T1000 (cell line): Measurements from ENCODE around the gene BSND.

Experiments used
- DNase-seq: peaks from one replicate; lab custom pipeline; 2025; ENCODE audit warnings: mixed read lengths; lab: John Stamatoyannopoulos, UW

The BSND gene

DNA sequence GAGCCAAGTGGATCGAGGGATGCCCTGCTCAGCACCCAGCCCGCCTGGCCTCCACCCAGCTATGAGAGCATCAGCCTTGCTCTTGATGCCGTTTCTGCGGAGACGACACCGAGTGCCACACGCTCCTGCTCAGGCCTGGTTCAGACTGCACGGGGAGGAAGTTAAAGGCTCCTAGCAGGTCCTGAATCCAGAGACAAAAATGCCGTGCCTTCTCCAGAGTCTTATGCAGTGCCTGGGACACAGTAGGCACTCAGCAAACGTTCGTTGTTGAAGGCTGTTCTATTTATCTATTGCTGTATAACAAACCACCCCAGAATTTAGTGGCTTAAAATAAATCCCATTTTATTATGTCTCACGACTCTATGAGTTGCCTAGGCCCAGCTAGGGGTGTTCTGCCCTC is 6.8 kb upstream of the BSND start:
- no peak for DNase-seq

DNA sequence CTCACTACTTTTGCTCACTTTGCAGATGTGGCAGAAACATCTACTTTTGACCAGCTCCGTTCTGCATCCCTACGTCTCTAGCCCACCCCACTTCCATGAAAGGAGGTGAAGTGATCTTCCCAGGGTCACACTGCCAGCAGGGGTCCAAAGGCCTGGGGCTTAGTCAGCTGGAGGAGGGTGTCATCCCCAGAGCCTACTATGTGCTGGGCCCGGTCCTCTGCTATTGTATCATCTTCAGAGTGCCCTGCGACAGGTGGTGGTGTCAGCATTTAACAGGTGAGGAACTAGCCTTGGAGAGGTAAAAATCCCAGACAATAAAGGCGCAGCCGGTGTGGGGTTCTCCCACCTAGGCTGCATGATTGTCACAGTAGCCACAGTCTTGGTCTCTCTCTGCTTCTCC is 5.6 kb upstream of the BSND start:
- DNase-seq: no peak

DNA sequence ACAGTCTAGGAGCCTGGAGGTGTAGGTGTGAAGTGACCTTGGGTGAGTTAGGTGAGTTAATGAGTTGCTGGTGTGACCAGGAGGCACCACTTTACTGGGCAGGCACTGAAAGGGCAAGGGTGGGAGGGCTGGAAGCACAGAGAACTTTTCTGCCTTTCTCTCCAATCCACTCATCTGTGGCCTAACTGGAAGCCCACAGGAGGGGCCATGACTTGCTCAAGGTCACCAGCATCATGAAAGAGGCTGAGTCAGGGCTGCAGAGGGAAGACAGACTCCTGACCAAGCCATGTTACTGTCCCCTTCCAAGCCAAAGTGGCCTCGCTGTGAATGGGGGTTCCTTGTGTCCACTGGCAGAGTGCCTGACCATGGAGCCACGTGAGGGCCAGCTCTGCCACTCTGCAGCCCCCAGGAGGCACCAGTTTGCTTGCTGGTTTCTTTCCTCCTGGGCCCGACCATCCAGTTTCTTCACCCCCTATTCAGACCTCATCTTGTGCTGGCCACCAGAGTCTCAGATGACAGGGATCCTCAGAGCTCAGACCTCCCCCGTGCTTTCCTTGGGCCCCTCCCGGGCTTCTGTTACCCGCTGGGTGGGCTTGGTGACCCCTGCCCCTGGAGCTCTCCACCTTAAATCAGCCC is 4.3 kb upstream of the BSND start:
- no peak for DNase-seq

DNA sequence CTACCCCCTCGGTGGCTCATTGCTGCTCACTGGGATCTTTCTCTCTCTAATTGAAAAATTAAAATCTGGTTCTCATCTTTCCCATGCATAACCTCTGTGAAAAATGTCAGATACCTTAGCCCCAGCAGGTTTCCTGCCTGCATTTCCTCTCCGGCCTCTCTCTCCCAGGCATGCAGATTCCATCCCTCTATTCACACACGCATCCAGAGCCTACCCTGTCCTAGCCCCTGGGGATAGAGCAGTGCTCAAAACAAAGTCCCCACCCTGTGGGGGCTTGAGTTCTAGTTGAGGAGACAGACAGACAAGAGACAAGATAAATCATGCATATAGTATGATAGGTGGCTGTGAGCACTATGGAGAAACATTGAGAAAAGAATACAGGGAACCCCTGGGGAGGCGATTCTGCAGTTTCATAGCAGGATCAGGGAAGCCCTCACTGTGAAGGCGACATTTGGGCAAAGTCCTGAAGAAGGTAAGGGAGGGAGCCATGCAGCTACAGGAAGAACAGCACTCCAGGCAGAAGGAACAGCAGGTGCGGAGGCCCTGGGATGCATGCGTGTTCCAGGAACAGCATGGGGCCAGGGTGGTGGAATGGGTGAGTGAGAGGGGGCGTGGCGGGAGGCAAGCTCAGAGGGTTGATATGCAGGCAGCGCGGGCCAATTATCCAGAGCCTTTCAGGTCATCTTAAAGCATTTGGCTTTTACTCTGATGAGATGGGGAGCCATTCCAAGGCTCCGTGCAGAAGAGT is 3.5 kb upstream of the BSND start:
- no peak for DNase-seq

DNA sequence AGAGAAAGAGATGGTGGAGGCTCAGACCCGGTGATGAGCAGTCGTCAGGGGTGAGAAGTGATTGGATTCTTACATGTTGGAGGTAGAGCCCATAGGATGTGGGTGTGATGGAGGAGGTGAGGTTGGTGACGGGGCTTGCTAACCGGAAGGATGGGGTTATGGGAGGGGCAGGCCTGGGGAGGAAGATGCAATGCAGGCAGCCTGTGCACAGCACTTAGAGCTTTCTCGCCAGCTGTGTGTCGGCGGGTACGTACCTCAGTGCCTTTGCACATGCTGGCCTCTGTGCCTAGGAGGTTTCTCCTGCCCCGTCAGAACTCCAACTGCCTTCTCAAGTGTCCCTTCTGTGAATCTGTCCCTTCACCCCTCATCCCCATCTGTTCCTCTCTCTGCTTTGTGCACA is 2.9 kb upstream of the BSND start:
- DNase-seq: no peak

DNA sequence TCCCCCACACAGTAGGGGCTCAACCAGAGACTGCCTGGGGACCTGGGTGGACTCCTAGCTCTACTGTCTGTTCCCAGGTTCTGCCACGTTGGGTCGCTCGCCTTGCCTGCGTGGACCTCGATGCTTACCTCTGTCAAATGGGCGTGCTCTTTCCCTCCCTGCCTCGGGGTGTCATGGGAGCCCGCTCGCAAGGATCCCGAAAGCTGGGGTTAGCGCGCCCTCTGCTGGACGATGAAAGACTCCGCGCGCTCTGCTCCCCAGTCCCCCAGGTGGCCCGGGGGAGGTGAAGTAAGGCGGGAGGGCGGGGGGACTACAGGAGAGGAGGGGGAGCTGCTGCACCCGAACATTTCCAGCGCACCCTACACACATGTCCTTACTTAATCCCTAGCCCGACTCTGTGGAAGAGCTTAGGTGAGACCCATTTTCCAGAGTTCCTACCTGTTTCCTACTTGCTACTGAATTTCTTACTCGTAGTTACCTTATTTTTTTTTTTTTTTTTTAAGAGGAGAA is 2.3 kb upstream of the BSND start:
- peak; percentile 52 for DNase-seq

DNA sequence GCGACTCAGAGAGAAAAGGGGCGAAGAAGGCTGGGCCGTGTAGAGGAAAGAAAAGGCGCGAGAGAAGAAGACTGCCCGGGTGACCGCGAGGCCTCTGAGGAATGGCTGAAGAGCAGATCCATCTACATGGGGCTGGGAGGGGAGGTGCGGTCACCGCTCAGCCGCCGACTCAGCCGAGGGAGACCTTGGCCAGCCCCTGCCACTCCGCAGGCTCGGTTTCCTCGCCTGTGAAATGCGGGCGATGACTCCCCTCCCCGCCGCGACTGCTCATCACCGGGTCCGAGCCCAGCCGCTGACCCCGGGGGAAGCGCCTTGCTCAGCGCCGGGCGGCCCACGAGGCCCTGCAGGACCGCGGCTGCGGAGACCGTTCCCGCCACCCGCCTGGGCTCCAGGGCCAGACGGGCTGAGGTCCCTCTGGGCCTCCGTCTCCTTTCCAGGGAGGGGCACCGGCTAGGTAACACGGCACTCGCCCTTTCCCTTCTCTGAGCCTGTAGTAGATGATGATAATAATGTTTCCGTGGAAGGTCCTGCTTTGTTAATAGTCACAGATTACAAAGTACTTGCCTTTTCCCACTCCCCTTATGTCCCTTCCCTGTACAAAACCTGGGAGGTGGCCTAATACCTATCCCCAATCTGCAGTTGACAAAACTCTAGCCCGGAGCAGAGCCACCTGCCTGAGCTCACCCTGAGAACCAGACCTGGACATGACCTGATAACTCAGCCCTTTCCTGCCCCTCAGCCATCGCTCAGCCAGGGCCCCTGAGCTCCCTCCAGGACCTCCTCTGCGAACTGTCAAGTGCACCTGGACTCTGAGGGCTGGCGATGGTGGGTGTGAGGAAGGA is 1.6 kb upstream of the BSND start:
- no peak for DNase-seq

DNA sequence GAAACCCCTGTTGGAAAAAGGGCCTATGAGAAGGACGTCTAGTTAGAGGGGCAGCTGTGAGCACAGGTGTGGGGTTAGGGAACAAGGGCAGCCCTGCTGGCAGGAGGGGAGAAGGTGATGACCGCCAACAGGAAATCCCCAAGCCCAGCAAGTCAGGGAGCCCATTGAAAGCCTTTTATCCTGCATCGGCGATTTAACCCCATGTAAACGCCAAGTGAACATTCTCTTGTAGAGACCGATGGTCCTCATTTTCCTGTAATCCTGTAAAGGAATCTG is 1.1 kb upstream of the BSND start:
- no peak for DNase-seq

DNA sequence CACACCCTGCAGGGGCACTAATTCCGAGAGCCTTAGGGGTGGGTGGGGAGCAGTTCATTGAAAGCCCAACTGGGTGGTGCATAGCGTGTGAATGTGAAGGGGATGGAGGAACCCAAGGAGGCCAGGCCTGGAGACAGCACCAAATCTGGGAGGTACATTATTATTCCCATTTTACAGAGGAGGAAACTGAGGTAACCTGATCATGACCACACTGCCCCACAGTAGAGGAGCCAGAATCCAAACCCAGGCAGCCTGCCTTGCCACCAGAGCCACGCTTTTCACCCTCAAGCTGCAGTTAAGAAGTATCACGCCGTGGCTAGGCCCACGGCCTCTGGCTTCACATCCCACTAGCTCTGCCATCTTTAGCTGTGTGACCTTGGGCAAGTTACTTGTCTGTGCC is 633 bp upstream of the BSND start:
- DNase-seq: no peak

DNA sequence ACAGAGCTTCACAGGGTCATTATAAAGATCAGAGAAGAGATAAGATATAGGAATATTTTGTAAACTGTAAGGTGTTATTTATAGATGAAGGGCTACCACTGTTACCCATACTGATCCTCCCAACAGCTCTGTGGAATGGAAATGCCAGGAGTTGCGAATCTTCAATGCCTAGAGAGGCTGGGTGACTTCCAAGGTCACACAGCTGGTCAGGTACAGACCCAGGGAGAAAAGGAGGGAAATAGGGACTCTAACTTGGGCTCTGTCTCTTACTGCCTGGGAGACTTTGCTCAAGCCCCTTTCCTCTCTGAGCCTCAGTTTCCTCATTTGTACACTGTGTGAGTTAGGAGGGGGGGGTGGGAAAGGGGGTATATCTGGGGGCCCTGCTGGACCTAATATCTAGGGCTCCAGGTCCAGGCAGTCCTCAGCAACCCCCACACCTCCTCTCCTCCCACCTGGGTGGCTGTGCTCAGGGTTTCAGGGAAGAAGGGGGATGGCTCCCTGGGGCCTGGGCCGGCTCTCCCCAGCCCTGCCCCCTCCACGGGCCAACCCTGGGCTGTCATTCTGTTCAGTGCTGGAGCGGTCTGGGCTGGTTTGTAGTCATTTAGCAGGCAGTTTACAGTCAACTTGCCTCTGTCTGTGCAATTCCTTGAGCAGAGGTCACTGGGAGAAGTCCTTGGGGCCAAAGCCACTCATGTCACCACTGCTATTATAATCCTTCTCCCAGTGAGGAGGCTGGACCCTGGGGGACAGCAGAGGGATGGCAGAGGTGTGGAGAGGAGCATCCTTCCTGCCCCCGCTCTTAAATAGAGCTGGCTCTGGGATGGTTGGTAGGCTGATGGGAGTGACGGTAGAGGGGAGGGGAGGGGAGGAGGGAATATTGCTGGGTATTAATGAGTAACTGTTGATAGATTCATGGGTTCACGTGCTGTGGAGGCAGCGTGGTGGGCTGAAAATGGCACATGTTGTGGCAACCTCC is 1.7 kb downstream of the BSND start:
- DNase-seq: no peak

DNA sequence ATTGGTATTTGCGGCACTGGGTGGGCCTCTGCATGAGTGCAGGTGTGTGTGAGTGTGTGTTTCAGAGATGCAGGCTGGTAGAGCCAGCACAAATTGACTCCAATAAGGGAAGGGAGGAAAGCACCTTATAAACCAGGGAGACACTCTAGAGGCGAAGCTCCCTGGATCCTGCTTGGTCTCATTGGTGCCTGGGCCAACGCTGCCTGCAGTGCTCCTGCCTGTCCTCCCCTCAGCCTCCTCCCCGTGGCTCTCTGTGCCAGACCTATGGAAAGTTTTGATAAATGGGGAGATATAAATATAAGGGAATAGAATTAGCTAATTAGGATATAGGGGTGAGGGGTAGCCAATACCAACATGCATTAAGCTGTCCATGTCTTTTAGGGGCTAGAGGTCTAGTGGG is 2.6 kb downstream of the BSND start:
- DNase-seq: no peak

DNA sequence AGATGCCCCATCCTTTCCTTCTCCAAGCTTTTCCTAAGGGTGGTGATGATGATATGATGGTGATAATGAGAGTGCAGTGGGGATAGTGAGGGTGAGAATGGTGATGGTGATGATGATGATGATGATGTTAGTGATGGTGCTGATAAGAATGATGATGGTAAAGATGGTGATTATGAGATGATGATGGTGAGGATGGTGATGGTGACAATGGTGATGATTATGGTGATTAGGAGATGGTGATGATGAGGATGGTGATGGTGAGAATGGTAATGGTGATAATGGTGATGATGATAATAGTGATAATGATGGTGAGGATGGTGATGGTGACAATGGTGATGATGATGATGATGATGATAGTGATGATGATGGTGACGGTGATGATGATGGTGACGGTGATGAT is 4.0 kb downstream of the BSND start:
- no peak for DNase-seq

DNA sequence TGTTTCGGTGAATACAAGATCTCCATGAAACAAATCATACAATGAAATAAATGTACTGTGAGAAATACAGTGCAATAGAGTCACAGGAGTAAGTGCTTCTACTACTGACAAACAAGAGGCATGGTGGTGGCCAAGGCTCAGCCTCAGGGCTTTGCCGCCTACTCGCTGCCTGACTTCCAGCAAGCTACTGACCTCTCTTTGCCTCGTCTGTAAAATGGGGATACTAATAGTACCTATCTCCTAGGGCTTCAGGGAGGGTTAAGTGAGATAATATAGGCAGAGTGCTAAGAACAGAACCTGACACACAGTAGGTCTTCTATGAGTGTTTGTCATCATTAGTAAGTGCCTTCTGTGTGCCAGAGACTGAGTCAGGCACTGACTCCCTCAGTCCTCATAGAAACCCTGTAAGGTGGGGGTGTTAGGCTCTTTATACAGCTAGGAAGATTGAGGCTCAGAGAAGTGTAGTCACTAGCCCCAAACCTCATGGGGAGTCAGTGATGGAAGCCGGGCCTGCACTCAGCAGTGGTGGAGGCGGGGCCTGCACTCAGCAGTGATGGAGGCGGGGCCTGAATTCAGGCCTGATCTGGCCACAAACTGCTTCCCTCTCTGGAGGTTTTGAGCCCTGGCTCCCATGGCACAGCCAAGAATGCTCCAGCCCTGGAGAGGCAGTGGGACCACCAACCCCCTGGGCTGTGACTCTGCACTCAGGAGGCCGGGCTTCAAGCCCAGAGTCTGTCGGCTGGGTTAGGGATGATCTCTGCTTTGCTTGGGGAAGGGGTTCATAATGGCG is 6.8 kb downstream of the BSND start:
- no peak for DNase-seq

DNA sequence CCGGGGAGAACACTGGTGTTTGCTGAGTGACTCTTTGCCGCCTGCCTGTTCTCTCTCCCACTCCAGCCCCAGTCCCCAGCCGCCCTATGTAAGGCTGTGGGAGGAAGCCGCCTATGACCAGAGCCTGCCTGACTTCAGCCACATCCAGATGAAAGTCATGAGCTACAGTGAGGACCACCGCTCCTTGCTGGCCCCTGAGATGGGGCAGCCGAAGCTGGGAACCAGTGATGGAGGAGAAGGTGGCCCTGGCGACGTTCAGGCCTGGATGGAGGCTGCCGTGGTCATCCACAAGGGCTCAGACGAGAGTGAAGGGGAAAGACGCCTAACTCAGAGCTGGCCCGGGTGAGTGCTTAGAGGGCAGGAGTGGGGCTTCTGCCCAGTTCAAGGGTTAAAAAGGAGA is 8.2 kb downstream of the BSND start:
- DNase-seq: no peak

DNA sequence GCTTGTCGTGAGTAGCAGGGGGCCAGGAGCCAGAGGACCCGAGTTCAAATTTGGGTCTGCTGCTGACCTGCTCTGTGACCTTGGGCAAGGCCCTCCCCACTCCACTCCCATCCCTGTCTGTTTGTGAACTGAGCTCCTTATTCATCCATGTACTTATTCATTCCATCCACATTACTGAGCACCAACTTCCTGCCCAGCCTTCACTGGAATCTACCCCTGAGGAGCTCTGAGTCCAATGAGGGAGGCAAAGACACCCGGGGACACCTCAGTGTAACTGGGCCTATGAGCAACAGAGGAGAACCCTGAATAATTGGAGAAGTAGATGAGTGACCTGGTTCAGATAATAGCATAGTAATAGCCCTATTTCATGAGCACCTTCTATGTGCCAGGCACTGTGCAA is 8.9 kb downstream of the BSND start:
- DNase-seq: no peak

DNA sequence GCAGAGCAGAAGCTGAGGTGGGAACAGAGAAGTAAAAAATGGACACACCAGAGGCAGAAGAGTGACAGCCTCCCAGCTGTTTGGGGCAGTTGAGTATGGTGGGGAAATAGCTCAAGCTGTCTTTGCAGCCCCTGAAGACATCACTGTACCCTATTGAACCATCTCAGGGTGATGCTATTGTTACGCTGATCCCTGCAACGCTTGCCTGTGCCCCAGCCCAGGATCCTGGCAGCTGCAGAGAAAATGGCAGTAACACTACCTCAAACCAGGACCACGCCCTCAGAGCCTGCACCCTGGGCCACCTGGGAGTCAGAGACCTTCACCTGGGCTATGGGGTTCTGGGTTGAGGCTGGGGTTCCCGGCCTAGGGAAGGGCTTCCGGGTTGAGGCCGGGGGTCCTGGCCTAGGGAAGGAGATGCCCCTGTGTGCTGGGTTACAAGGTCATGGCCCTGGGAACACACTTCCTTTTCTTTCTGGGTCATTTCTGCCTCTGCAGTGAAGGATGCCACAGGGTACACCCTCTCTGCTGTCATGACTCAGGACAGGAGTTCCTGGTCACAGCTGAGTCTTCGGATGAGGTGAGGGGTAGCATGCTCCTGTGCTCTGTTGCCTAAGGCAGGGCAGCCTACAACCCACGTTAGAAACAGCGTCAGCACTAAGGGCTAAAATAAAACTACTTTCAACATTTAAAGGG is 11.6 kb downstream of the BSND start:
- DNase-seq: no peak

DNA sequence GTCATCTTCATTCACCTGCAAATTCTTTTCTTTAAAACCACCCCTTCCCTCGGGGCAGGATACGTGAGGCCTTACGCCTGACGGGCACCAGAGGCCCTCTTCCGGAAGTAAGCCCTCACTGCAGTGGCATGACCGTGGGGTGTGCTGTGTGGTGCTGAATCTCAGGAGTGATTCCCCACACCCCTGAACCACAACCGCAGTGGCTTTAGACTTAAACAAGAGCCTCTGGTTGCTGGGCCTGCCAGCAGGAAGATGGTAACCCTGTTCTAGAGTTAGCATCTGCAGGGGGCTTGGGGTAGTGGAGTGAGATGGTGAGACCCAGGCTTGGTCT is 12.1 kb downstream of the BSND start:
- DNase-seq: no peak

DNA sequence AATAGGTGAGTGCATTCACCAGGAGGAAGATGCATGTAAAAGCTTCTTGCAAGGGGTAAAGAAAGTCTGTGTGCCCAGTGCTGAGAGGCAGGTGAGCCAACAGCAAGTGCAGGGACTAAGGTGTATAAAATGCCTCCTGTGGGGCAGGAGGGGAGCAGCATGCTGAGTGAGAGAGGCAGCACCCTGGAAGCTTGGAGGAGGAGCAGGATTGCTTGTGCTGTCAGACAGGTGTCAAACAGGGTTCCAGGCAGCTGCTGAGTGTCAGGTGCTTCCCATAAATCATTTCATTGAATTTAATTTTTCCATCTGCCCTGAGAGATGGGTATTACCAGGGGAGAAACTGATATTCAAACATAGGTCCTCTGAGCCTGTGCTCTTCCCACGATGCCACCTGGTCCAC is 13.9 kb downstream of the BSND start:
- no peak for DNase-seq

DNA sequence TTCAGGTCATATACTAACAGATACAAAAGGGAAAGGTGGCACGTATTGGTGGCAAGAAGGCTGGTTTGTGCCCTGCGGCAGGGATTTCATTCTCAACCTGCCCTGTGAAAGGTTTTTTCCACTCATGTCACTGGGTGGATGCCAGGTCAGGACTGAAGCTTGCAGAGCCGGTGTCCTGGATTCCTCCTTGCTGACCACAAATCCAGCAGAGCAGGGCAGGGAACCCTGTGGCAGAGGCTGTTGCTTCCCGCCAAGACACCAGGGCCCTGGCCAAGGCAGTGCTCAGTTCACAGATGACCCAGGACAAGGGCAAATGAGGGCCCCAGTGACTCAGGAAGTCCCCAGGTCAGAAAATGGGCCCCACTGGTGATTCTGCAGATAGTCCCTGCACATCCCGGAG is 16.4 kb downstream of the BSND start:
- DNase-seq: no peak

DNA sequence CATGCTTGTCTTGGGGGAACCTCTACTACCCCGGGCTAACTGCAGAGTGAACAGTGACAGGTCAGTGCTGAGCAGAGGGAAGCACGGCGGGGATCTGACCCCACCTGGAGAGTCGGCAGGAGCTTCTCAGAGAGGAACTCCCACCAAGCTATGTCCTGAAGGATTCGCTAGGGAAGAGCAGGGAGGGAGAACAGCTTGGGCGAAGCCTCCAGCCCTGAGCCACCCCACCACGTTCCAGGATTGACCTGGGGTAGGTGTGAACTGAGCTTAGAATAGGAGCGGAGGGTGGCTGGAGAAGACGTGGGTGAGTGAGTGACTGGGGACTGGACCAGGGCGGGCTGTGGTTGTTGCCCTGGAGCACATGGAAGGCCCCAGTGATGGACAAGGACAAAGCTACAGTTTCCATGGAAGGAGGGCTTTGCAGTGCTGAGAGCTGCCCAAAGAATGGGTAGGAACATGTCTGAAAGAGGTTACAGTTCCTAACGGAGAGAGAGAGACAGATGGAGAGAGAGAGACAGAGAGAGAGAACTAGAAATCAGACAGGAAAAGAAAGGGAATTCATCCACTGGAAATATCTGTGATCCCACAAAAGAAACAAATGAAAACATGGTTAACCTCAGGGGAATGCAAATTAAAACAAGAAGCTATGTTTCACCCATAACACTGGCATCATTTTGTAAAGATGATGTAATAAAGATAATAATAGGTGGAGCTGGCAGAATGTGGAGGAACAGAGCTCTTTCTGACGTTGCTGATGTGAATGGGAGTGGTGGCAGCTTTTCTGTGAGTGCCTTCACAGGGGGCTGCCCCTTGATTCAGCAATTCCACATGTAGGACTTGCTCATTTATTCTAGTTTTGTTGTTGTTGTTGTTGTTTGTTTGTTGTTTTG is 17.2 kb downstream of the BSND start:
- DNase-seq: no peak
